MM.1S (cell line): ENCODE data around the gene KYNU.

ENCODE experiments used
- DNase-seq: peaks from one replicate; pipeline ENCODE4 v3.0.0-alpha.2; 2015
- H2AFZ ChIP-seq: fragments of 300-600 bp; sonication (generic); 2 replicates; pipeline ENCODE4 v1.6.0; 2016; ENCODE audit warnings: antibody characterized with exemption, low read length
- H3F3A ChIP-seq: fragments of 300-600 bp; sonication (generic); 2 replicates; pipeline ENCODE4 v1.6.1; 2016; ENCODE audit warnings: mild to moderate bottlenecking, antibody characterized with exemption, low read length, moderate library complexity, mixed read lengths; ENCODE audit not compliant: insufficient read depth
- H3K27ac ChIP-seq: fragments of 300-600 bp; sonication (generic); 2 replicates; pipeline ENCODE4 v1.5.1; 2016; ENCODE audit warnings: mild to moderate bottlenecking, low read length
- H3K27me3 ChIP-seq: fragments of 300-600 bp; sonication (generic); replicated peaks from 2 replicates; pipeline ENCODE4 v1.6.0; 2016; ENCODE audit warnings: low read length; ENCODE audit not compliant: insufficient read depth
- H3K36me3 ChIP-seq: fragments of 300-600 bp; sonication (generic); replicated peaks from 2 replicates; pipeline ENCODE4 v1.6.1; 2016; ENCODE audit warnings: mild to moderate bottlenecking, low read length, mixed read lengths; ENCODE audit not compliant: insufficient read depth
- H3K4me1 ChIP-seq: fragments of 300-600 bp; sonication (generic); 2 replicates; pipeline ENCODE4 v1.6.1; 2016; ENCODE audit warnings: low read length, mixed read lengths
- H3K4me2 ChIP-seq: fragments of 300-600 bp; sonication (generic); 2 replicates; pipeline ENCODE4 v1.6.0; 2016; ENCODE audit warnings: low read depth, low read length
- H3K4me3 ChIP-seq: fragments of 300-600 bp; sonication (generic); 2 replicates; pipeline ENCODE4 v1.5.1; 2016; ENCODE audit warnings: low read length, mixed read lengths
- H3K79me2 ChIP-seq: fragments of 300-600 bp; sonication (generic); 2 replicates; pipeline ENCODE4 v1.6.1; 2016; ENCODE audit warnings: mixed run types, low read length, mixed read lengths
- H3K9ac ChIP-seq: fragments of 300-600 bp; sonication (generic); 2 replicates; pipeline ENCODE4 v1.6.1; 2016; ENCODE audit warnings: low read length, mixed read lengths
- H3K9me2 ChIP-seq: fragments of 300-600 bp; sonication (generic); replicated peaks from 2 replicates; pipeline ENCODE4 v1.6.1; 2016; ENCODE audit warnings: mild to moderate bottlenecking, low read length, mixed read lengths; ENCODE audit not compliant: insufficient read depth
- H3K9me3 ChIP-seq: fragments of 300-600 bp; sonication (generic); replicated peaks from 2 replicates; pipeline ENCODE4 v1.6.1; 2016; ENCODE audit warnings: mild to moderate bottlenecking, low read length, mixed read lengths; ENCODE audit not compliant: insufficient read depth
- H4K20me1 ChIP-seq: fragments of 300-600 bp; sonication (generic); 2 replicates; pipeline ENCODE4 v1.6.1; 2016; ENCODE audit warnings: mild to moderate bottlenecking, low read length, moderate library complexity, mixed read lengths; ENCODE audit not compliant: insufficient read depth
- CTCF ChIP-seq: fragments of 300-600 bp; sonication (generic); IDR thresholded peaks from 2 replicates; pipeline ENCODE4 v1.5.1; 2016; ENCODE audit warnings: antibody characterized with exemption, low read length, mixed read lengths
- EZH2 ChIP-seq: fragments of 300-600 bp; sonication (generic); optimal IDR thresholded peaks from 2 replicates; pipeline ENCODE3; 2017; ENCODE audit warnings: low read depth, mild to moderate bottlenecking, antibody characterized with exemption, low read length, mixed read lengths
- EZH2phosphoT487 ChIP-seq: fragments of 300-600 bp; sonication (generic); IDR thresholded peaks from 2 replicates; pipeline ENCODE4 v1.6.1; 2018; ENCODE audit warnings: antibody characterized with exemption, low read length

Gene KYNU

DNA sequence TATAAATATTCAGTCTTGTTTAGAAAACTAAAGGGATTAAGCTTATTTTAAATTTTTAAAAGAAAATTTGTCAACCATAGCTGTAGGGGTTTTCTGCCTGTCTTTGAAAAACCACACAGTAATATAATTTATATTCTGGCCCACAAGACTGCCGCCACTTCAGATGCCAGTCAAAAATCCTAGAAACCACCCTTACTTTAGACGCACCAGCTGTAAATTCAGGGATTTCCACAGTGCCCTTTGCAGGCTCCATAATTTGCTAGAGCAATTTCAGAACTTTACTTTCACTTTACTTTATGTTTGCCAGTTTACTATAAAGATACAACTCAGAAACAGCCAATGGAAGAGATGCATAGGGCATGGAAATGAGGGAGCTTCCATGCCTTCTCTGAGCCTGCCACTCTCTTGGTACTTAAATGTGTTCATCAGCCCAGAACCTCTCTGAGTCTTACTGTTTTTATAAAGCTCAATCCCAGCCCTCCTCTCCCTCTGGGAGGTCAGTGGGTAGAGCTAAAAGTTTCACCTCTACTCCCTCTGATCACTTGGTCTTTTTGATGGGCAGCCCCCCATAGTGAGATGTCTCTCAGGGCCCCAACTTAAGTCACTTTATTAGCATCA, 63.3 kb downstream of the KYNU start:
- no peak overlapping the region for H2AFZ ChIP-seq
- no peak overlapping the region for H3K4me2 ChIP-seq
- no peaks in the 10 kb centered on the region for H3K9me2 ChIP-seq
- no peaks in the 10 kb centered on the region for H3K79me2 ChIP-seq
- H3K27ac ChIP-seq, result no peak overlapping the region
- H3F3A ChIP-seq, result no peaks in the 10 kb centered on the region
- DNase-seq, result no peak
- no peaks in the 10 kb centered on the region for H4K20me1 ChIP-seq
- TF ChIP-seq CTCF, result no peak
- TF ChIP-seq EZH2, result no peak
- no peak for TF ChIP-seq EZH2phosphoT487
- no peaks in the 10 kb centered on the region for H3K9me3 ChIP-seq
- no peaks in the 10 kb centered on the region for H3K36me3 ChIP-seq
- no peaks in the 10 kb centered on the region for H3K27me3 ChIP-seq
- no peaks in the 10 kb centered on the region for H3K4me1 ChIP-seq
- no peak overlapping the region for H3K4me3 ChIP-seq
- no peak overlapping the region for H3K9ac ChIP-seq

DNA sequence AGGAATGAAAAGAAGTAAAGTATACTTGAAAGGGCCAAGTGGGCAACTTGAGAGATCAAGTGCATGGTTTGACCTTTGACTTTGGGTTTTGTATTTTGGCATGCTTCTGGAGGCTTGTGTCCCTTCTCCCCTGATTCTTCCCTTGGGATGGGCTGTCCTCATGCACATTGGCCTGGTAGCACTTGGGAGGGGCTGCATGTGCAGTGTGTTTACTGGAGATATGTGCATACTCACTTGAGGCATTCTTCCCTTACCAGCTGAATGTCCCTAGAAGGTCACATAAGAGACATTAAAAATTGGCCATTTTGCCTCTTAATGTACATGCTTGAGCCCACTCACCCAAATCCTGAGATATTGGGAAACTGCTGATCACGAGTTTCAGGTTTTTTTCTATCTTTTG, 65.2 kb downstream of the KYNU start:
- no peaks in the 10 kb centered on the region for H3K9me3 ChIP-seq
- no peaks in the 10 kb centered on the region for H3K4me1 ChIP-seq
- H3K36me3 ChIP-seq, result no peaks in the 10 kb centered on the region
- H3K9me2 ChIP-seq, result no peaks in the 10 kb centered on the region
- no peaks in the 10 kb centered on the region for H3F3A ChIP-seq
- no peak overlapping the region for H2AFZ ChIP-seq
- no peak for DNase-seq
- H3K27me3 ChIP-seq, result no peaks in the 10 kb centered on the region
- no peak overlapping the region for H3K9ac ChIP-seq
- H4K20me1 ChIP-seq, result no peaks in the 10 kb centered on the region
- no peak overlapping the region for H3K27ac ChIP-seq
- no peak overlapping the region for H3K4me3 ChIP-seq
- H3K79me2 ChIP-seq, result no peaks in the 10 kb centered on the region
- no peak overlapping the region for H3K4me2 ChIP-seq
- TF ChIP-seq EZH2phosphoT487, result no peak
- TF ChIP-seq CTCF, result no peak
- no peak for TF ChIP-seq EZH2

DNA sequence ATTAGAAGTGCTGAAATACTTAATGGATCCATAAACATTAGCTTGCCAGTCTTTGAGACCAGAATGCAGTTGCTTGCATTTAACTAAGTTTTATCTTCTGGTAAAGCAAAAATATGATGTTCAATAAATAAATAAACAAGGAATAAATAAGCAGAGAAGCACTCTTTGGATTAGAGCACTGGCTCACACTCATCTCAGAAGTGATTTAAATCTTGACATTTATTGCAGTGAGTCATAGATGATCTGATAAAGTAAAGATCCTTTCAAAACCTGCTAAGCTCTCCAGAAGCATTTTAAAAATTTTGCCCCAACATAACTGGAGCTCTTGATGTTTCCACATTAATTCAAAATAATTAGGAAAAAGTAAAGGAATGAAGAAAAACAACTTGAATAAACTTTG, 66.8 kb downstream of the KYNU start:
- DNase-seq, result no peak
- Histone ChIP-seq H3K36me3 (no peaks in the 10 kb centered on the region), H2AFZ (no peak overlapping the region), H3K9me3 (no peaks in the 10 kb centered on the region), H3K79me2 (no peaks in the 10 kb centered on the region), H3K4me2 (no peak overlapping the region), H3K27ac (no peak overlapping the region), H3F3A (no peaks in the 10 kb centered on the region), H4K20me1 (no peaks in the 10 kb centered on the region), H3K4me1 (no peaks in the 10 kb centered on the region), H3K9me2 (no peaks in the 10 kb centered on the region), H3K9ac (no peak overlapping the region), H3K4me3 (no peak overlapping the region), H3K27me3 (no peaks in the 10 kb centered on the region)
- TF ChIP-seq EZH2 (no peak), CTCF (no peak), EZH2phosphoT487 (no peak)
